GM19455 (cell line): ENCODE data around the gene TTC28.

Experiments used
- ATAC-seq: cut with Tn5 transposase; IDR thresholded peaks from one replicate; pipeline ENCODE4 v1.9.1; 2021; ENCODE audit not compliant: unreplicated experiment

The TTC28 gene

GRCh38 chr22:27941143-27941542, 738.5 kb downstream of the TTC28 start:
- no peak for ATAC-seq

GRCh38 chr22:27937453-27937852, 742.2 kb downstream of the TTC28 start:
- no peak for ATAC-seq

GRCh38 chr22:27935897-27936296, 743.7 kb downstream of the TTC28 start:
- ATAC-seq: no peak

- no peak for ATAC-seq
Measured at GRCh38 chr22:27934069-27934468, 745.6 kb downstream of the TTC28 start.

- no peak for ATAC-seq
Measured at GRCh38 chr22:27933186-27933983, 746.3 kb downstream of the TTC28 start.

GRCh38 chr22:27930331-27931060, 749.1 kb downstream of the TTC28 start:
- no peak for ATAC-seq
